ENCODE measurements around the gene STS. TPM values are rescaled to one million over a fixed set of nuclear protein-coding genes. Genes with fewer than 3 reads are reported as not detected.
A peak's percentile ranks its signal among the peaks of the same experiment; 100 is the strongest.

The STS gene
- total RNA-seq, 1 donor from 2014 or later: 0.97 TPM

DNA sequence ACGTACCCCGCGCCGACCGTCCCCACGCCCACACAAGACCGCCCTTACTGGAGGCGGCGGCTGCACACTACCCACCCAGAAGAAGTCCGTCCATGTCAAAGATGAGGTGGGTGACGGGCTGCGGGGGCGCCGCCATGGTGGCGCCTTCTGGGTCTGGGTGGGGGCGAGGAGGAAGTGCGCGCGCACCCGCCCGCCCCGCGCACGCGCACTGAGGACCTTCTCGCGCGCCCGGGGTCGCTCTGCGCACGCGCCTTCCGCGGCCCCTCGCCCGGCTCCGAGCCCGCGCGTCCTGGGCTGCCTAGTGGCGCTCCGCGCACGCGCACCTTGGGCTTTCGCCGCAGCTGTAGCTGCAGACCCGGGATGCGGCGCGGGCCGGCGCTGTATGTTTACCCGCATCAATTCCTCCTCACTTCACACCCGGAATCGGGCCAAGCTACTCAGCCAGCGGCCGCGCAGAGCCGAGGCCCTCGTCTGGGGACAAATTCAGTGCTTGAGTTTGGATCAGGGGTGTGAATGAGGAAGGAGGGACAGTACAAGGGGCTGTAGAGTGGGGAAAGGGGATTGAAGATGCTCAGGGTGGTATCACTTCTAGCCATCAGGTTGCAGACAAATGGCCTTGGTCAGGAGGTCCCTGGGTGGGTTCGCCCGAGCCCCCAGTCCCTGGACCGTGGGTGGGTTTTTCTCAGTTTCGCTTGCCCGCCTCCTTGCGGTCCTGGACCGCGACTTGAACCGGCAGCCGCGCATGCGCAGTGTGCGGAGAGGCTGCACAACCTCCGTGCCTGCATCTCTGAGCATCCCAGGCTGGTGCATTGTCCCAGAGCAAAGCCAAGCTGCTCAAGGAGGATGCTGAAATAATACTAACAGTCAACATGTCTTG, 704 bp downstream of the STS start, which contains the start of gene PUDP:
PUDP (minus strand) TSS at position 176 of the 877 bp plus-strand sequence; CDS start at position 136, 40 bp downstream.
- Histone ChIP-seq H3F3A (ENCODE audit: low read depth) (no peaks in the 10 kb centered on the region), H3K4me2 (peak within 1 kb of the TSS; percentile 79), H3K27me3 (no peaks in the 10 kb centered on the region), H3K9me3 (ENCODE audit: low read depth) (no peaks in the 10 kb centered on the region), H4K20me1 (ENCODE audit: low read depth) (no peaks in the 10 kb centered on the region), H3K36me3 (no peaks in the 10 kb centered on the region), H3K9ac (peak within 1 kb of the TSS; percentile 10), H3K4me3 (peak within 1 kb of the TSS; percentile 55), H3K27ac (peak within 1 kb of the TSS; percentile 77), H2AFZ (replicated peaks) (peak within 1 kb of the TSS; percentile 68), H3K4me1 (peaks cover 3% of the 10 kb centered on the region), H3K79me2 (ENCODE audit: low read depth) (peaks cover 13% of the 10 kb centered on the region)
- H3K27ac Mint-ChIP-seq: peak within 1 kb of the TSS; percentile 93
- H3K4me3 Mint-ChIP-seq: peak within 1 kb of the TSS; percentile 93
- H3K4me1 Mint-ChIP-seq: peaks cover 14% of the 10 kb centered on the region
- peaks cover 12% of the 10 kb centered on the region for H3K36me3 Mint-ChIP-seq
- no peaks in the 10 kb centered on the region for H3K9me3 Mint-ChIP-seq
- no peak for TF ChIP-seq EZH2phosphoT487 (IDR thresholded peaks at IDR 0.05)
- peaks cover 8% of the 10 kb centered on the region for H3K27me3 Mint-ChIP-seq (ENCODE audit: insufficient read depth, low read depth)
- peak; percentile 96 for DNase-seq (ENCODE audit: low spot score)

- no peak overlapping the region for H3K27ac ChIP-seq
- peaks cover 23% of the 10 kb centered on the region for H3K4me1 Mint-ChIP-seq
- TF ChIP-seq, protein P1, sequence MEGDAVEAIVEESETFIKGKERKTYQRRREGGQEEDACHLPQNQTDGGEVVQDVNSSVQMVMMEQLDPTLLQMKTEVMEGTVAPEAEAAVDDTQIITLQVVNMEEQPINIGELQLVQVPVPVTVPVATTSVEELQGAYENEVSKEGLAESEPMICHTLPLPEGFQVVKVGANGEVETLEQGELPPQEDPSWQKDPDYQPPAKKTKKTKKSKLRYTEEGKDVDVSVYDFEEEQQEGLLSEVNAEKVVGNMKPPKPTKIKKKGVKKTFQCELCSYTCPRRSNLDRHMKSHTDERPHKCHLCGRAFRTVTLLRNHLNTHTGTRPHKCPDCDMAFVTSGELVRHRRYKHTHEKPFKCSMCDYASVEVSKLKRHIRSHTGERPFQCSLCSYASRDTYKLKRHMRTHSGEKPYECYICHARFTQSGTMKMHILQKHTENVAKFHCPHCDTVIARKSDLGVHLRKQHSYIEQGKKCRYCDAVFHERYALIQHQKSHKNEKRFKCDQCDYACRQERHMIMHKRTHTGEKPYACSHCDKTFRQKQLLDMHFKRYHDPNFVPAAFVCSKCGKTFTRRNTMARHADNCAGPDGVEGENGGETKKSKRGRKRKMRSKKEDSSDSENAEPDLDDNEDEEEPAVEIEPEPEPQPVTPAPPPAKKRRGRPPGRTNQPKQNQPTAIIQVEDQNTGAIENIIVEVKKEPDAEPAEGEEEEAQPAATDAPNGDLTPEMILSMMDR (IDR thresholded peaks at IDR 0.05): no peak
- TF ChIP-seq EZH2phosphoT487 (IDR thresholded peaks at IDR 0.05) (no peak), EZH2 (IDR thresholded peaks at IDR 0.05) (no peak)
- no peaks in the 10 kb centered on the region for H3K9me3 Mint-ChIP-seq
- no peaks in the 10 kb centered on the region for H3K9me3 ChIP-seq (ENCODE audit: low read depth)
- H3K36me3 ChIP-seq: no peaks in the 10 kb centered on the region
- no peak overlapping the region for H3K4me2 ChIP-seq
- DNase-seq (ENCODE audit: low spot score): no peak
- H3K79me2 ChIP-seq (ENCODE audit: low read depth): peaks cover 10% of the 10 kb centered on the region
- peaks cover 7% of the 10 kb centered on the region for H3K4me1 ChIP-seq
- no peak overlapping the region for H2AFZ ChIP-seq (replicated peaks)
- H3K27me3 Mint-ChIP-seq (ENCODE audit: insufficient read depth, low read depth): peaks cover 8% of the 10 kb centered on the region
- no peak overlapping the region for H3K4me3 ChIP-seq
- no peak overlapping the region for H3K4me3 Mint-ChIP-seq
- no peaks in the 10 kb centered on the region for H3F3A ChIP-seq (ENCODE audit: low read depth)
- no peaks in the 10 kb centered on the region for H3K27me3 ChIP-seq
- peaks cover 1% of the 10 kb centered on the region for H3K36me3 Mint-ChIP-seq
- no peaks in the 10 kb centered on the region for H4K20me1 ChIP-seq (ENCODE audit: low read depth)
- no peak overlapping the region for H3K27ac Mint-ChIP-seq
- H3K9ac ChIP-seq: no peak overlapping the region
These were observed 1.9 kb downstream of the STS start for GRCh38 chrX:7149411-7149810.

DNA sequence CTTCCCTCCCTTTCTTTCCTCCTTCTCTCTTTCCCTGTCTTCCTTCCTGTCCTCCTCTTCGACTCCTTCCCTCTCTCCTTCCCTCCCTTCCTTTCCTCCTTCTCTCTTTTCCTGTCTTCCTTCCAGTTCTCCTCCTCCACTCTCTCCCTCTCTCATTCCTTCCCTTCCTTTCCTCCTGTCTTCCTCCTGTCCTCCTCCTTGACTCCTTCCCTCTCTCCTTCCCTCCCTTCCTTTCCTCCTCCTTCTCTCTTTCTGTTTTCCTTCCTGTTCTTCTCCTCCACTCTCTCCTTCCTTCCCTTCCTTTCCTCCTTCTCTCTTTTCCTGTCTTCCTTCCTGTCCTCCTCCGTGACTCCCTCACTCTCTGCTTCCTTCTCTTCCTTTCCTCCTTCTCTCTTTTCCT, 5.7 kb downstream of the STS start:
- H3K9ac ChIP-seq: no peak overlapping the region
- H3F3A ChIP-seq (ENCODE audit: low read depth): no peaks in the 10 kb centered on the region
- Mint-ChIP-seq H3K9me3 (no peaks in the 10 kb centered on the region), H3K27ac (no peak overlapping the region), H3K4me3 (no peak overlapping the region), H3K4me1 (peaks cover 31% of the 10 kb centered on the region), H3K36me3 (no peaks in the 10 kb centered on the region), H3K27me3 (ENCODE audit: insufficient read depth, low read depth) (peaks cover 10% of the 10 kb centered on the region)
- no peak overlapping the region for H3K4me2 ChIP-seq
- H3K36me3 ChIP-seq: no peaks in the 10 kb centered on the region
- H3K4me3 ChIP-seq: no peak overlapping the region
- no peak overlapping the region for H2AFZ ChIP-seq (replicated peaks)
- no peak for TF ChIP-seq EZH2 (IDR thresholded peaks at IDR 0.05)
- TF ChIP-seq, protein P1 (IDR thresholded peaks at IDR 0.05): no peak
- TF ChIP-seq EZH2phosphoT487 (IDR thresholded peaks at IDR 0.05): no peak
- H3K79me2 ChIP-seq (ENCODE audit: low read depth): no peaks in the 10 kb centered on the region
- H3K4me1 ChIP-seq: peaks cover 4% of the 10 kb centered on the region
- no peak overlapping the region for H3K27ac ChIP-seq
- no peak for DNase-seq (ENCODE audit: low spot score)
- no peaks in the 10 kb centered on the region for H4K20me1 ChIP-seq (ENCODE audit: low read depth)
- H3K27me3 ChIP-seq: no peaks in the 10 kb centered on the region
- H3K9me3 ChIP-seq (ENCODE audit: low read depth): no peaks in the 10 kb centered on the region

Data from neural progenitor cell (in vitro differentiated cells).